Measurements from ENCODE around the gene SPANXA2.
"Not testable (repeated sequence)": the region's sequence is repeated elsewhere in the genome, so short reads cannot be mapped to it uniquely, and the experiment has no call there.

DNA sequence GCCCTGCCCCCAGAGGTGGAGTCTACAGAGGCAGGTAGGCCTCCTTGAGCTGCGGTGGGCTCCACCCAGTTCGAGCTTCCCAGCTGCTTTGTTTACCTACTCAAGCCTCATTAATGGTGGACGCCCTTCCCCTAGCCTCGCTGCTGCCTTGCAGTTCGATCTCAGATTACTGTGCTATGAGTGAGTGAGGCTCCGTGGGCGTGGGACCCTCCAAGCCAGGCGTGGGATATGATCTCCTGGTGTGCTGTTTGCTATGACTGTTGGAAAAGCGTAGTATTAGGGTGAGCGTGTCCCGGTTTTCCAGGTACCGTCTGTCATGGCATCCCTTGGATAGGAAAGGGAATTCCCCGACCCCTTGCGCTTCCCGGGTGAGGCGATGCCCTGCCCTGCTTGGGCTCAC lies 47.0 kb upstream of the SPANXA2 start:
- TF ChIP-seq, protein P1, sequence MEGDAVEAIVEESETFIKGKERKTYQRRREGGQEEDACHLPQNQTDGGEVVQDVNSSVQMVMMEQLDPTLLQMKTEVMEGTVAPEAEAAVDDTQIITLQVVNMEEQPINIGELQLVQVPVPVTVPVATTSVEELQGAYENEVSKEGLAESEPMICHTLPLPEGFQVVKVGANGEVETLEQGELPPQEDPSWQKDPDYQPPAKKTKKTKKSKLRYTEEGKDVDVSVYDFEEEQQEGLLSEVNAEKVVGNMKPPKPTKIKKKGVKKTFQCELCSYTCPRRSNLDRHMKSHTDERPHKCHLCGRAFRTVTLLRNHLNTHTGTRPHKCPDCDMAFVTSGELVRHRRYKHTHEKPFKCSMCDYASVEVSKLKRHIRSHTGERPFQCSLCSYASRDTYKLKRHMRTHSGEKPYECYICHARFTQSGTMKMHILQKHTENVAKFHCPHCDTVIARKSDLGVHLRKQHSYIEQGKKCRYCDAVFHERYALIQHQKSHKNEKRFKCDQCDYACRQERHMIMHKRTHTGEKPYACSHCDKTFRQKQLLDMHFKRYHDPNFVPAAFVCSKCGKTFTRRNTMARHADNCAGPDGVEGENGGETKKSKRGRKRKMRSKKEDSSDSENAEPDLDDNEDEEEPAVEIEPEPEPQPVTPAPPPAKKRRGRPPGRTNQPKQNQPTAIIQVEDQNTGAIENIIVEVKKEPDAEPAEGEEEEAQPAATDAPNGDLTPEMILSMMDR (IDR thresholded peaks at IDR 0.05), result not testable (repeated sequence)
- not testable (repeated sequence) for TF ChIP-seq EP300, POLR2AphosphoS5, POLR2A (IDR thresholded peaks at IDR 0.05)

All from gastroesophageal sphincter (tissue), 3 donors.